Measurements from ENCODE around the gene BIRC6.
"Not testable (repeated sequence)": the region's sequence is repeated elsewhere in the genome, so short reads cannot be mapped to it uniquely, and the experiment has no call there.

Gene BIRC6

GRCh38 chr2:32622570-32623310 is 265.9 kb downstream of the BIRC6 start:
- no peak for DNase-seq

GRCh38 chr2:32623311-32623706 is 266.5 kb downstream of the BIRC6 start:
- no peak for DNase-seq

- no peak for DNase-seq
Observed at GRCh38 chr2:32624812-32625211, 268.0 kb downstream of the BIRC6 start.

GRCh38 chr2:32626639-32627221 is 269.9 kb downstream of the BIRC6 start:
- DNase-seq: no peak

- DNase-seq: peak; percentile 43
Observed at GRCh38 chr2:32627441-32627813, 270.6 kb downstream of the BIRC6 start.

GRCh38 chr2:32627814-32628579 is 271.2 kb downstream of the BIRC6 start, which contains the start of gene TTC27:
TTC27 (plus strand) TSS chr2:32628050; CDS start chr2:32628293, 243 bp downstream.
- peak; percentile 89 for DNase-seq

- DNase-seq: no peak
Observed at GRCh38 chr2:32632089-32632488, 275.3 kb downstream of the BIRC6 start.

- no peak for DNase-seq
Observed at GRCh38 chr2:32633040-32633439, 276.2 kb downstream of the BIRC6 start.

GRCh38 chr2:32638548-32638947 is 281.7 kb downstream of the BIRC6 start:
- DNase-seq: not testable (repeated sequence)

GRCh38 chr2:32641180-32641579 is 284.4 kb downstream of the BIRC6 start:
- no peak for DNase-seq

GRCh38 chr2:32647180-32647651 is 290.4 kb downstream of the BIRC6 start:
- DNase-seq: no peak

GRCh38 chr2:32652555-32653209 is 295.9 kb downstream of the BIRC6 start:
- DNase-seq: no peak

- DNase-seq: no peak
Observed at GRCh38 chr2:32656069-32656468, 299.2 kb downstream of the BIRC6 start.

GRCh38 chr2:32663864-32664263 is 307.0 kb downstream of the BIRC6 start:
- no peak for DNase-seq

GRCh38 chr2:32666704-32667103 is 309.9 kb downstream of the BIRC6 start:
- DNase-seq: no peak

GRCh38 chr2:32668254-32668653 is 311.4 kb downstream of the BIRC6 start:
- DNase-seq: no peak

Measured in NCI-H526 treated with DMSO at 0.1 percent for 48 hours (cell line).